Right atrium auricular region (tissue), 2 donors: ENCODE measurements around the gene NCOA1. TPM values are rescaled to one million over a fixed set of nuclear protein-coding genes. Genes with fewer than 3 reads are reported as not detected.

Experiments
- DNase-seq: peaks from one replicate; pipeline ENCODE4 v3.0.0-alpha.2; 2019; ENCODE audit warnings: low spot score
- H3K27ac ChIP-seq, 2 donors: fragments of 200-600 bp; sonication (generic); 1 replicate in 1 of 2; 2 replicates in 1 of 2; pipeline ENCODE4 v1.5.1; 2016 to 2019
- H3K27me3 ChIP-seq, 2 donors: fragments of 200-600 bp; sonication (generic); one replicate each; pipeline versions ENCODE4 v1.5.1 to v1.6.0; 2017 to 2019
- H3K36me3 ChIP-seq: fragments of 200-600 bp; sonication (generic); one replicate; pipeline ENCODE4 v1.5.1; 2016
- H3K4me1 ChIP-seq, 2 donors: fragments of 200-600 bp; sonication (generic); one replicate each; pipeline versions ENCODE4 v1.5.1 to v1.6.0; 2017 to 2019
- H3K4me3 ChIP-seq, 2 donors: fragments of 200-600 bp; sonication (generic); 1 replicate in 1 of 2; 2 replicates in 1 of 2; pipeline ENCODE4 v1.5.1; 2017 to 2019; ENCODE audit warnings: mild to moderate bottlenecking in 1 of 2, moderate library complexity in 1 of 2
- H3K9me3 ChIP-seq, 2 donors: fragments of 200-600 bp; sonication (generic); one replicate each; pipeline ENCODE4 v1.5.1; 2019
- total RNA-seq, 2 donors: library from RNA; depleted of rRNA; stranded (reverse); fragments of >200 nt; gene quantifications; one replicate each; pipeline ENCODE4 v1.1.0, GENCODE V29; 2016
- TF ChIP-seq, protein P1 (sequence below), 2 donors: fragments of 200-600 bp; sonication (generic); IDR thresholded peaks; one replicate each; pipeline ENCODE4 v1.5.1; 2019; ENCODE audit warnings: antibody characterized with exemption in 2 of 2

Gene NCOA1
- total RNA-seq, 2 donors from 2014 or later = 33.8 to 43.6 TPM

DNA sequence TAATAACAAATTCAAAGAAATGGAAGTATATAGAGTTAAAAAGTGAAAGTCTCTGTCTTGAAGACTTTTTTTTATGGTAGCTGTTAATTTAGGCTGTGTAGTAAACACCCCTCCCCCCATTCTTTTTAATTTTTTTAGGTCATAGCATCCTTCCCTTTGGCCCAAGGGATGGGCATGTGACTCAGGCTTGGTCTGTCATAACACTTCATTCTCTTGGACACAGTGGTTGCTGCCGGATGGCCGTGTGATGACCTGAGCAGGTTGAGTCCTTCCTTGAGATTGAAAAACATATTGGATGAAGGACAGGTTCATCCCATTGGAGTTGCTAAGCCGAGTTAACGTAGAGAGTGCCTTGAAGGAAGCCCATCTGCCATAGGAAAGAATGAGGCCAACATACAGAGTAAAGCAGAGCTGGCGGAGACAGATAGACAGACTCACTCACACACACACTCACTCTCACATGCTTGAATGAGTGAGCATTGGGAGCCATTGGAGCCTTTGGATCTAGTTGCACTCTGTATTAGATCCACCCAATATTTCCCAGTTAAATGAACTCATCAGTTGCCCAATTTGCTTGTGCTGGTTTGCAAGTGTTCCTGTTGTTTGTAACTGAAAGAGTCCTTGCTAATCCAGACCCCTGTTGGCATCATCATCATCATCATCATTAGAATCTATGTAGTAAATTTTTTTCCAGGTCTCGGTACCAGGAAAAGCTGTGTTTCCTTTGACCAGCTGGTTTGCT, 14.7 kb downstream of the NCOA1 start:
- Histone ChIP-seq H3K36me3 (no peaks in the 10 kb centered on the region), H3K9me3 (no peaks in the 10 kb centered on the region), H3K4me1 (peaks cover 0 to 42% of the 10 kb centered on the region in 2 donors), H3K27me3 (no peaks in the 10 kb centered on the region), H3K4me3 (no peak overlapping the region), H3K27ac (no peak overlapping the region)
- TF ChIP-seq, protein P1, sequence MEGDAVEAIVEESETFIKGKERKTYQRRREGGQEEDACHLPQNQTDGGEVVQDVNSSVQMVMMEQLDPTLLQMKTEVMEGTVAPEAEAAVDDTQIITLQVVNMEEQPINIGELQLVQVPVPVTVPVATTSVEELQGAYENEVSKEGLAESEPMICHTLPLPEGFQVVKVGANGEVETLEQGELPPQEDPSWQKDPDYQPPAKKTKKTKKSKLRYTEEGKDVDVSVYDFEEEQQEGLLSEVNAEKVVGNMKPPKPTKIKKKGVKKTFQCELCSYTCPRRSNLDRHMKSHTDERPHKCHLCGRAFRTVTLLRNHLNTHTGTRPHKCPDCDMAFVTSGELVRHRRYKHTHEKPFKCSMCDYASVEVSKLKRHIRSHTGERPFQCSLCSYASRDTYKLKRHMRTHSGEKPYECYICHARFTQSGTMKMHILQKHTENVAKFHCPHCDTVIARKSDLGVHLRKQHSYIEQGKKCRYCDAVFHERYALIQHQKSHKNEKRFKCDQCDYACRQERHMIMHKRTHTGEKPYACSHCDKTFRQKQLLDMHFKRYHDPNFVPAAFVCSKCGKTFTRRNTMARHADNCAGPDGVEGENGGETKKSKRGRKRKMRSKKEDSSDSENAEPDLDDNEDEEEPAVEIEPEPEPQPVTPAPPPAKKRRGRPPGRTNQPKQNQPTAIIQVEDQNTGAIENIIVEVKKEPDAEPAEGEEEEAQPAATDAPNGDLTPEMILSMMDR (IDR thresholded peaks at IDR 0.05) = no peak
- DNase-seq = no peak

- no peaks in the 10 kb centered on the region for H3K27me3 ChIP-seq
- H3K36me3 ChIP-seq = no peaks in the 10 kb centered on the region
- peaks cover 0 to 43% of the 10 kb centered on the region in 2 donors for H3K4me1 ChIP-seq
- H3K9me3 ChIP-seq = no peaks in the 10 kb centered on the region
- DNase-seq = no peak
- H3K27ac ChIP-seq = no peak overlapping the region
- H3K4me3 ChIP-seq = no peak overlapping the region
- TF ChIP-seq, protein P1 (IDR thresholded peaks at IDR 0.05) = no peak
Measured at GRCh38 chr2:24507549-24507948, 16.5 kb downstream of the NCOA1 start.

DNA sequence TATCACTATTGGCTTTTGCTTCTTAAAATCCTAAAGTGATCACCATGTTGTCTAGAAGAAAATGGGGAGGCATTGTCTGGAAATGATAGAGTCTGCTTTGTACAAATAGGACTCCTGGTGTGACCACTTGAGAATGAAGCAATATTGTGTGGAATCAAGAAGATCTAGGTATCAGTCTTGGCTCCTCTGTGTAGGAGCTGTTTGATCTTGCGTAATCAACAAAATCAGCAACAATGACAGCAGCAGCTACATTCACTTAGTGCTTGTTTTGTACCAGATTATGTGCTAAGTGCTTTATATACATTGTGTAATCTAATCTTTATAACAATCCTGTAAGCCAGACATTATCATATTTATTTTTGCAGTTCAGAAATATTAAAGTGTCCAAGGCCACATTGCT, 17.8 kb downstream of the NCOA1 start:
- Histone ChIP-seq H3K36me3 (no peaks in the 10 kb centered on the region), H3K27me3 (no peaks in the 10 kb centered on the region), H3K9me3 (no peaks in the 10 kb centered on the region), H3K27ac (no peak overlapping the region), H3K4me1 (peaks cover 0 to 53% of the 10 kb centered on the region in 2 donors), H3K4me3 (no peak overlapping the region)
- TF ChIP-seq, protein P1 (IDR thresholded peaks at IDR 0.05) = no peak
- no peak for DNase-seq

DNA sequence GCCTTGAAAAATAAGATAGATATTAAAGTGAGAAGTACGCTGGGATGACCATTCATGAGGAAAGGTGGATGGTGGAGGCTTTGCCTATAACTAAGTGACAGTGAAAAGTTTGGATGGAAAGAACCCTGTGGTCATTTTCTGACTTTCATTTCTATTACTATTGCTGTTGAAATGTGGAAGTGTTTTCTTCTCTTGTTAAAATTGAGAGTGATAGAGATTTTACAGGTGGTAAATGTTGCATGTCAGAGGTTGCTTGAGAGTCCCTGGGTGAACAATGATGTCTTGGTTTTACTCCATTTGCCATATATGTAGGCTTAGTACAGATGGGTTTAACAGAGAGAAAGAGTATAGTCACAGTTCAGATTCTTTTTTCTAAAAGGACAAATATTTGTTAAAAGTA, 18.4 kb downstream of the NCOA1 start:
- Histone ChIP-seq H3K27me3 (no peaks in the 10 kb centered on the region), H3K4me3 (no peak overlapping the region), H3K36me3 (no peaks in the 10 kb centered on the region), H3K27ac (no peak overlapping the region), H3K4me1 (peaks cover 0 to 55% of the 10 kb centered on the region in 2 donors), H3K9me3 (no peaks in the 10 kb centered on the region)
- no peak for DNase-seq
- TF ChIP-seq, protein P1 (IDR thresholded peaks at IDR 0.05) = no peak

DNA sequence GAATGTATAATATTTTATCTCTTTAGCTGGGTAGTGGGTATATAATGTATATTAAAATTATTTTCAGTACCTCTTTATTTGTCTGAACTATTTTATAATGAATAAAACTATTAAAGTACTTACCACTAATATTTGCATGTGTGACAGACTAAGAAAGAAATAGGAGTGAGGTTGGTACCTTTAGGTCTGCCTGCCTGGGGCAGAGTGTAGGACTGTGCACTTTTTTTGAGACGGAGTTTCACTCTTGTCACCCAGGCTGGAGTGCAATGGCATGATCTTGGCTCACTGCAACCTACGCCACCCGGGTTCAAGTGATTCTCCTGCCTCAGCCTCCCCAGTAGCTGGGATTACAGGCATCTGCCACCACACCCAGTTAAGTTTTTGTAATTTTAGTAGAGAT, 18.8 kb downstream of the NCOA1 start:
- no peak overlapping the region for H3K4me3 ChIP-seq
- no peak overlapping the region for H3K27ac ChIP-seq
- no peak for DNase-seq
- no peaks in the 10 kb centered on the region for H3K27me3 ChIP-seq
- no peaks in the 10 kb centered on the region for H3K9me3 ChIP-seq
- peaks cover 0 to 60% of the 10 kb centered on the region in 2 donors for H3K4me1 ChIP-seq
- TF ChIP-seq, protein P1 (IDR thresholded peaks at IDR 0.05) = no peak
- H3K36me3 ChIP-seq = no peaks in the 10 kb centered on the region

DNA sequence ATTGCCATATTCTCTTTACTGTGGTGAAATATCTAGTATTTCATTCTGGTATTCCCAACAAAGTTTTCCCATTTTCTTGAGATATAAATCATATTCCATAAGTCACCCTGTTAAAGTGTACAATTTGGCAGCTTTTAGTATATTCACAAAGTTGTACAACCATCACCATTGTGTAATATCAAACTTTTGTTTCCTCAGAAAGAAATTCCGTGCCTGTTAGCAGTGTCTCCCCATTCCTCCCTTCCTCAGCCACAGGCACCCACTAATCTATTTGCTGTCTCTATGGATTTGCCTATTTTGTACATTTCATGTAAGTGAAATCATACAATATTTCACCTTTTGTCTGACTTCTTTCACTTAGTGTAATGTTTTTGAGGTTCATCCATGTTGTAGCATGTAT, 19.7 kb downstream of the NCOA1 start:
- no peak overlapping the region for H3K4me3 ChIP-seq
- TF ChIP-seq, protein P1 (IDR thresholded peaks at IDR 0.05) = no peak
- no peak for DNase-seq
- H3K4me1 ChIP-seq = peaks cover 0 to 67% of the 10 kb centered on the region in 2 donors
- H3K9me3 ChIP-seq = no peaks in the 10 kb centered on the region
- no peaks in the 10 kb centered on the region for H3K36me3 ChIP-seq
- H3K27ac ChIP-seq = no peak overlapping the region
- H3K27me3 ChIP-seq = no peaks in the 10 kb centered on the region
